Upper lobe of left lung (tissue), 6 donors: Measurements from ENCODE around the gene PRKG1. TPM values are rescaled to one million over a fixed set of nuclear protein-coding genes. Genes with fewer than 3 reads are reported as not detected.

Experiments used
- ATAC-seq, 2 donors: fragments of 200-7000 bp; cut with Tn5 transposase; one replicate each; pipeline ENCODE4 v1.9.1; 2022; ENCODE audit warnings: mild to moderate bottlenecking in 2 of 2, moderate library complexity in 2 of 2; ENCODE audit not compliant: low FRiP score in 2 of 2
- DNase-seq, 2 donors: peaks; one replicate each; pipeline ENCODE4 v3.0.0-alpha.2; 2019 to 2020
- H3K27ac ChIP-seq, 4 donors: fragments of 200-600 bp; sonication (generic); one replicate each; pipeline ENCODE4 v1.5.1; 2016 to 2019
- H3K27me3 ChIP-seq, 4 donors: fragments of 200-600 bp; sonication (generic); one replicate each; pipeline ENCODE4 v1.5.1; 2017 to 2019
- H3K36me3 ChIP-seq, 4 donors: fragments of 200-600 bp; sonication (generic); one replicate each; pipeline ENCODE4 v1.5.1; 2016 to 2019
- H3K4me1 ChIP-seq, 4 donors: fragments of 200-600 bp; sonication (generic); one replicate each; pipeline ENCODE4 v1.5.1; 2018 to 2019
- H3K4me3 ChIP-seq, 4 donors: fragments of 200-600 bp; sonication (generic); one replicate each; pipeline ENCODE4 v1.5.1; 2017 to 2019; ENCODE audit warnings: mild to moderate bottlenecking in 2 of 4, moderate library complexity in 1 of 4
- H3K9me3 ChIP-seq, 4 donors: fragments of 200-600 bp; sonication (generic); one replicate each; pipeline ENCODE4 v1.5.1; 2018 to 2019
- EP300 ChIP-seq, 4 donors: sonication (generic); formaldehyde crosslinking; IDR thresholded peaks; one replicate each; pipeline ENCODE4 v1.5.1; 2017; ENCODE audit warnings: antibody characterized with exemption in 4 of 4, control low read depth in 2 of 4
- POLR2A ChIP-seq, 4 donors: fragments of 450-650 bp; IDR thresholded peaks; one replicate each; pipeline ENCODE4 v1.5.1; 2016 to 2017; ENCODE audit warnings: antibody characterized with exemption in 4 of 4, mild to moderate bottlenecking in 2 of 4
- POLR2AphosphoS5 ChIP-seq, 2 donors: sonication (generic); formaldehyde crosslinking; IDR thresholded peaks; one replicate each; pipeline ENCODE4 v1.5.1; 2017; ENCODE audit warnings: antibody characterized with exemption in 2 of 2
- WGBS, 2 donors: methylation state at CpG; one replicate each; pipeline ENCODE4 v1.1.5; 2017 to 2018; 5-methylcytosine and 5-hydroxymethylcytosine counted together
- total RNA-seq, 6 donors: library from RNA; depleted of rRNA in 4 of 6; stranded (reverse); fragments of >200 nt in 4 of 6; gene quantifications; one replicate each; pipeline versions ENCODE4 v1.1.0 to v1.2.1, GENCODE V29; 2016 to 2021
- TF ChIP-seq, protein P1 (sequence below), 6 experiments: fragments of 450-650 bp in 4 of 6; fragments of 200-600 bp in 2 of 6; sonication (generic) in 2 of 6; IDR thresholded peaks; one replicate each; pipeline ENCODE4 v1.5.1; 2016 to 2019; ENCODE audit warnings: antibody characterized with exemption in 6 of 6
- donor health status: DM: no; HTN: no; CAD: no; lungs with moderate emphysema.
- donor health status: DM: no; HTN: yes; CAD: no; lungs with severe emphysema.

The PRKG1 gene
- total RNA-seq, 6 donors from 2014 or later: 12.9 to 43.0 (median 25.0) TPM

- DNase-seq (no peak), ATAC-seq (no peak)
- WGBS, 2 donors: 66 to 77% methylated on average over 3 of the region's 3 CpGs
- no peaks in the 10 kb centered on the region for H3K27me3 ChIP-seq
- H3K9me3 ChIP-seq: no peaks in the 10 kb centered on the region
- H3K4me1 ChIP-seq: peaks cover 0 to 3% (median 1%) of the 10 kb centered on the region in 4 donors
- H3K27ac ChIP-seq: no peak overlapping the region
- no peaks in the 10 kb centered on the region for H3K36me3 ChIP-seq
- no peak overlapping the region for H3K4me3 ChIP-seq
- TF ChIP-seq POLR2AphosphoS5 (IDR thresholded peaks at IDR 0.05): no peak
- no peak for TF ChIP-seq POLR2A (IDR thresholded peaks at IDR 0.05)
- no peak for TF ChIP-seq EP300 (IDR thresholded peaks at IDR 0.05)
- TF ChIP-seq, protein P1, sequence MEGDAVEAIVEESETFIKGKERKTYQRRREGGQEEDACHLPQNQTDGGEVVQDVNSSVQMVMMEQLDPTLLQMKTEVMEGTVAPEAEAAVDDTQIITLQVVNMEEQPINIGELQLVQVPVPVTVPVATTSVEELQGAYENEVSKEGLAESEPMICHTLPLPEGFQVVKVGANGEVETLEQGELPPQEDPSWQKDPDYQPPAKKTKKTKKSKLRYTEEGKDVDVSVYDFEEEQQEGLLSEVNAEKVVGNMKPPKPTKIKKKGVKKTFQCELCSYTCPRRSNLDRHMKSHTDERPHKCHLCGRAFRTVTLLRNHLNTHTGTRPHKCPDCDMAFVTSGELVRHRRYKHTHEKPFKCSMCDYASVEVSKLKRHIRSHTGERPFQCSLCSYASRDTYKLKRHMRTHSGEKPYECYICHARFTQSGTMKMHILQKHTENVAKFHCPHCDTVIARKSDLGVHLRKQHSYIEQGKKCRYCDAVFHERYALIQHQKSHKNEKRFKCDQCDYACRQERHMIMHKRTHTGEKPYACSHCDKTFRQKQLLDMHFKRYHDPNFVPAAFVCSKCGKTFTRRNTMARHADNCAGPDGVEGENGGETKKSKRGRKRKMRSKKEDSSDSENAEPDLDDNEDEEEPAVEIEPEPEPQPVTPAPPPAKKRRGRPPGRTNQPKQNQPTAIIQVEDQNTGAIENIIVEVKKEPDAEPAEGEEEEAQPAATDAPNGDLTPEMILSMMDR (IDR thresholded peaks at IDR 0.05): no peak
Observed at GRCh38 chr10:51910596-51910995, 836.3 kb downstream of the PRKG1 start.

GRCh38 chr10:51911723-51912122 is 837.4 kb downstream of the PRKG1 start:
- Histone ChIP-seq H3K9me3 (no peaks in the 10 kb centered on the region), H3K36me3 (no peaks in the 10 kb centered on the region), H3K4me3 (no peak overlapping the region), H3K4me1 (peaks cover 0 to 3% (median 1%) of the 10 kb centered on the region in 4 donors), H3K27me3 (no peaks in the 10 kb centered on the region), H3K27ac (peak overlapping the region in 1 of 4 donors; percentile 10)
- no peak for DNase-seq
- TF ChIP-seq, protein P1 (IDR thresholded peaks at IDR 0.05): no peak
- no peak for TF ChIP-seq EP300 (IDR thresholded peaks at IDR 0.05)
- no peak for TF ChIP-seq POLR2AphosphoS5 (IDR thresholded peaks at IDR 0.05)
- no peak for TF ChIP-seq POLR2A (IDR thresholded peaks at IDR 0.05)
- 32 to 53% methylated on average over 2 of the region's 2 CpGs for WGBS, 2 donors
- ATAC-seq: no peak

DNA sequence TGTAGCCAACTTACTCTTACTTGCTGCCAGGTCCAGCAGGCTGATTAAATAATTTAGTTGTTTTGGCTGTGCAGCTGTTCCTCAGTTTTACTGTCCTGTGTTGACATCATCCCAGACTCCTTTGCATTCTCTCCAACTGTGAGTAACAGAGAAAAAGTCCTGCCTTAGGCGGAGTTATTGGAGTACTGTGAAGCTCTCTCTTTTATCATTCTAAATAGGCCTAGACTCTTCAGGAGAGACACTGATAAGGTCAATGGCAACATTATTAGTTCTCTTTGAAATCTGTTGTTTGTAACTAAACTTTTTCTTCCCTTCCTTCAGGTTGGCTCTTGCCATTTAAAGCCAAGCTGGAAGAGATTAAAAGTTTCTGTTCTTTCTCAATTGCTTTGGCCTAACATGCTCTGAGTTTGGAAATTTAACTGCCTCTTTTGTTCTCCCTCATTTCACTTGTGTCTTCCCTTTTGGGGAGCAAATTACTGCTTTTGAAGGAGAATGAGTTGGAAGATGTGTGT is 840.8 kb downstream of the PRKG1 start:
- 83 to 86% methylated on average over 1 of the region's 1 CpG for WGBS, 2 donors
- TF ChIP-seq, protein P1 (IDR thresholded peaks at IDR 0.05): no peak
- TF ChIP-seq EP300 (IDR thresholded peaks at IDR 0.05) (no peak), POLR2A (IDR thresholded peaks at IDR 0.05) (no peak), POLR2AphosphoS5 (IDR thresholded peaks at IDR 0.05) (no peak)
- Histone ChIP-seq H3K4me3 (no peak overlapping the region), H3K27ac (no peak overlapping the region), H3K36me3 (no peaks in the 10 kb centered on the region), H3K27me3 (no peaks in the 10 kb centered on the region), H3K4me1 (peaks cover 0 to 6% (median 1%) of the 10 kb centered on the region in 4 donors), H3K9me3 (no peaks in the 10 kb centered on the region)
- peak in 1 of 2 donors; percentile 71 for ATAC-seq
- DNase-seq: no peak

GRCh38 chr10:51918440-51918839 is 844.2 kb downstream of the PRKG1 start:
- TF ChIP-seq EP300 (IDR thresholded peaks at IDR 0.05) (no peak), POLR2AphosphoS5 (IDR thresholded peaks at IDR 0.05) (no peak), POLR2A (IDR thresholded peaks at IDR 0.05) (no peak)
- TF ChIP-seq, protein P1 (IDR thresholded peaks at IDR 0.05): no peak
- Histone ChIP-seq H3K4me3 (no peak overlapping the region), H3K27me3 (no peaks in the 10 kb centered on the region), H3K36me3 (no peaks in the 10 kb centered on the region), H3K9me3 (no peaks in the 10 kb centered on the region), H3K4me1 (peaks cover 0 to 6% (median 0%) of the 10 kb centered on the region in 4 donors), H3K27ac (peak overlapping the region in 1 of 4 donors; percentile 27)
- no peak for DNase-seq
- ATAC-seq: no peak
- WGBS, 2 donors: 41 to 49% methylated on average over 2 of the region's 2 CpGs

- TF ChIP-seq EP300 (IDR thresholded peaks at IDR 0.05) (no peak), POLR2A (IDR thresholded peaks at IDR 0.05) (no peak), POLR2AphosphoS5 (IDR thresholded peaks at IDR 0.05) (no peak)
- TF ChIP-seq, protein P1 (IDR thresholded peaks at IDR 0.05): no peak
- H3K4me1 ChIP-seq: peaks cover 0 to 6% (median 0%) of the 10 kb centered on the region in 4 donors
- ATAC-seq: no peak
- no peak for DNase-seq
- peak overlapping the region in 2 of 4 donors; percentile 4 to 27 for H3K27ac ChIP-seq
- no peaks in the 10 kb centered on the region for H3K36me3 ChIP-seq
- H3K27me3 ChIP-seq: no peaks in the 10 kb centered on the region
- 35 to 45% methylated on average over 5 of the region's 5 CpGs for WGBS, 2 donors
- H3K9me3 ChIP-seq: no peaks in the 10 kb centered on the region
- H3K4me3 ChIP-seq: no peak overlapping the region
Observed at GRCh38 chr10:51918884-51919325, 844.6 kb downstream of the PRKG1 start.
